MCF 10A (cell line): ENCODE measurements around the gene DFFA. TPM values are rescaled to one million over a fixed set of nuclear protein-coding genes. Genes with fewer than 3 reads are reported as not detected.

Experiments used
- BruUV-seq: library from RNA; stranded (reverse); fragments of 400-500 nt; replicated peaks from 2 replicates; lab custom pipeline; 2021; lab: Mats Ljungman, UMichigan
- CTCF ChIA-PET: fragments of 300-600 bp; sonication (Branson Sonifier 250); formaldehyde crosslinking; extraction: SDS; loops from one replicate; lab custom pipeline; 2021; ENCODE audit warnings: antibody characterized with exemption, inconsistent platforms; lab: Yijun Ruan, JAX
- POLR2A ChIA-PET: fragments of 300-600, 350-650 bp; sonication (Branson Sonifier 250); formaldehyde crosslinking; extraction: SDS; loops from one replicate; lab custom pipeline; 2020; ENCODE audit warnings: antibody characterized with exemption, inconsistent platforms; lab: Yijun Ruan, JAX
- DNase-seq: peaks from one replicate; pipeline ENCODE4 v3.0.0-alpha.2; 2018; ENCODE audit not compliant: unreplicated experiment
- H3K27ac Mint-ChIP-seq: one replicate; pipeline ENCODE4 v1.8.0; 2022; ENCODE audit warnings: mild to moderate bottlenecking, low read depth, mixed read lengths; ENCODE audit not compliant: unreplicated experiment
- H3K27me3 Mint-ChIP-seq: one replicate; pipeline ENCODE4 v1.8.0; 2022; ENCODE audit warnings: mixed read lengths; ENCODE audit not compliant: insufficient read depth, unreplicated experiment
- H3K36me3 Mint-ChIP-seq: one replicate; pipeline ENCODE4 v1.8.0; 2022; ENCODE audit warnings: mild to moderate bottlenecking, moderate library complexity, mixed read lengths; ENCODE audit not compliant: insufficient read depth, unreplicated experiment
- H3K4me1 Mint-ChIP-seq: one replicate; pipeline ENCODE4 v1.8.0; 2022; ENCODE audit warnings: mixed read lengths; ENCODE audit not compliant: insufficient read depth, unreplicated experiment
- H3K4me3 Mint-ChIP-seq: one replicate; pipeline ENCODE4 v1.8.0; 2022; ENCODE audit warnings: mild to moderate bottlenecking, moderate library complexity, mixed read lengths; ENCODE audit not compliant: unreplicated experiment
- H3K9me3 Mint-ChIP-seq: one replicate; pipeline ENCODE4 v1.8.0; 2022; ENCODE audit warnings: mixed read lengths; ENCODE audit not compliant: unreplicated experiment
- intact Hi-C: fragments of 100-400 bp; cut with micrococcal nuclease; formaldehyde crosslinking; loops from 2 replicates; pipeline ENCODE4 v1.14.1; 2022
- total RNA-seq: library from RNA; stranded (reverse); gene quantifications from 2 replicates; pipeline ENCODE4 v1.2.3, GENCODE V29; 2022
- TF ChIP-seq, protein P1 (sequence below): fragments of 200-600 bp; IDR thresholded peaks from one replicate; pipeline ENCODE4 v1.8.0; 2022; ENCODE audit warnings: antibody characterized with exemption, mild to moderate bottlenecking; ENCODE audit not compliant: unreplicated experiment

Gene DFFA
- total RNA-seq, 1 experiment from 2014 or later = 51.3 TPM

DNA sequence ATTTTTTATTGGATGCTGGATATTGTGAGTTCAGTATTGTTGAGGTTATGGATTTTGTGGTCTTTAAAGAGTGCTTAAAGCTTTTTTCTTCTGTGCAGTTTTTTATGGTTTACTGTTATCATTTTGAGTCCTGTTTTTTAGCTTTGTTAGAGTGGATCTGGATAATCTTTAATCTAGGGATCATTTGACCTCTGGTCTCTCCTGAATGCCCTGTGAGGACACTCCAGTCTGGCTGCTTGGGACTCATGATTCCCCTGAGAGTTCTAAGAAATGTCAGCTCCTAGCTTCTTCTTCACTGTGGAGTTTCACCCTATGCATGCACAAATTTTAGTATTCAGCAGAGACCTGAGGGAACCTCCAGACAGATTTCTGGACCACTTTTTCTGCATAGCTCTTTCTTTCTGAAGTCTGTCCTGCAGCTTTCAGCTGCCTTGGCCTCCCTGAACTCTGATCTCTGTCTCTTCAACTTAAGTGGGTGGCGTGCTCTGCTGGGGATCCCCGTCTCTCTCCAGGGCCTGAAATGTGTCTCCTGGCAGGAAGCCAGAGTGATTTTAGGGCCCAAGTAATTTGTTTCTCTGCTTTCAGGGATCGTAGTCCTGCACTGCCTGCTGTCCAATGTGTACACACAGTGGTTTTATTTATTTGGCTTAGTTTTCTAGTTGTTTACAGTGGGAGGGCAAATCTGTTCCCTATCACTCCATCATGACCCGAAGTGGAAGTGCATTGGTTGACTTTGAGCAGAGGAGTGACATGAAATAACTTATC lies 17.1 kb upstream of the DFFA start:
- intact Hi-C loops = no loop called here
- POLR2A ChIA-PET = interaction anchor here (0.7 kb wide), 1 partner anchor 57 kb away, joined by 3 read pairs; no protein-coding TSS in a partner anchor
- no TSS peak for BruUV-seq
- no peaks in the 10 kb centered on the region for H3K27me3 Mint-ChIP-seq
- peaks cover 11% of the 10 kb centered on the region for H3K4me1 Mint-ChIP-seq
- no peak overlapping the region for H3K4me3 Mint-ChIP-seq
- TF ChIP-seq, protein P1, sequence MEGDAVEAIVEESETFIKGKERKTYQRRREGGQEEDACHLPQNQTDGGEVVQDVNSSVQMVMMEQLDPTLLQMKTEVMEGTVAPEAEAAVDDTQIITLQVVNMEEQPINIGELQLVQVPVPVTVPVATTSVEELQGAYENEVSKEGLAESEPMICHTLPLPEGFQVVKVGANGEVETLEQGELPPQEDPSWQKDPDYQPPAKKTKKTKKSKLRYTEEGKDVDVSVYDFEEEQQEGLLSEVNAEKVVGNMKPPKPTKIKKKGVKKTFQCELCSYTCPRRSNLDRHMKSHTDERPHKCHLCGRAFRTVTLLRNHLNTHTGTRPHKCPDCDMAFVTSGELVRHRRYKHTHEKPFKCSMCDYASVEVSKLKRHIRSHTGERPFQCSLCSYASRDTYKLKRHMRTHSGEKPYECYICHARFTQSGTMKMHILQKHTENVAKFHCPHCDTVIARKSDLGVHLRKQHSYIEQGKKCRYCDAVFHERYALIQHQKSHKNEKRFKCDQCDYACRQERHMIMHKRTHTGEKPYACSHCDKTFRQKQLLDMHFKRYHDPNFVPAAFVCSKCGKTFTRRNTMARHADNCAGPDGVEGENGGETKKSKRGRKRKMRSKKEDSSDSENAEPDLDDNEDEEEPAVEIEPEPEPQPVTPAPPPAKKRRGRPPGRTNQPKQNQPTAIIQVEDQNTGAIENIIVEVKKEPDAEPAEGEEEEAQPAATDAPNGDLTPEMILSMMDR = no peak
- no peak overlapping the region for H3K27ac Mint-ChIP-seq
- H3K36me3 Mint-ChIP-seq = peaks cover 27% of the 10 kb centered on the region
- DNase-seq = no peak
- CTCF ChIA-PET = interaction anchor here (0.6 to 1.4 kb wide), 3 partner anchors 58 to 112 kb away, joined by 3 to 5 read pairs (median 4); no protein-coding TSS in a partner anchor
- no peaks in the 10 kb centered on the region for H3K9me3 Mint-ChIP-seq

DNA sequence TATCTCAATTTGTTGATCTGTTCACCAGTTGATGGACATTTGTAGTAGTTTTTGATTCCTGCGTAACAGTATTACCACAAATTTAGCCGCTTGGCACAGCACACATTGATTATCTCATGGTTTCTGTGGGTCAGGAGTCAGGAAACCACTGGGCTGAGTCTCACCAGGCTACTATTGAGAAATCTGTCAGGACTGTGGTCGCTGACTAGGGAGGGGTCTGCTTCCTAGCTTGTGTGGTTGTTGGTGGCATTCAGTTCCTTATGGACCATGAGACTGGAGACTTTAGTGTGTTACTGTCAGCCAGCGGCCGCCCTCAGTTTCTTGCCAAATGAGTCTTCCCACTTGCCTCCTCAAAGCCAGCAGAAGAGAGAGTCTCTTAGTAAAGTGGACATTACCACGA lies 12.2 kb upstream of the DFFA start:
- ChIA-PET CTCF (interaction anchor here (0.6 to 2.9 kb wide), 3 partner anchors 11 to 382 kb away, joined by 3 to 32 read pairs (median 3); no protein-coding TSS in a partner anchor), POLR2A (interaction anchor here (3.0 kb wide), 1 partner anchor 11 kb away, joined by 13 read pairs; no protein-coding TSS in a partner anchor)
- Mint-ChIP-seq H3K27ac (no peak overlapping the region), H3K9me3 (no peaks in the 10 kb centered on the region), H3K4me3 (no peak overlapping the region), H3K27me3 (no peaks in the 10 kb centered on the region), H3K4me1 (peaks cover 3% of the 10 kb centered on the region), H3K36me3 (peaks cover 16% of the 10 kb centered on the region)
- DNase-seq = no peak
- TF ChIP-seq, protein P1 = no peak
- intact Hi-C loops = no loop called here
- BruUV-seq = no TSS peak

DNA sequence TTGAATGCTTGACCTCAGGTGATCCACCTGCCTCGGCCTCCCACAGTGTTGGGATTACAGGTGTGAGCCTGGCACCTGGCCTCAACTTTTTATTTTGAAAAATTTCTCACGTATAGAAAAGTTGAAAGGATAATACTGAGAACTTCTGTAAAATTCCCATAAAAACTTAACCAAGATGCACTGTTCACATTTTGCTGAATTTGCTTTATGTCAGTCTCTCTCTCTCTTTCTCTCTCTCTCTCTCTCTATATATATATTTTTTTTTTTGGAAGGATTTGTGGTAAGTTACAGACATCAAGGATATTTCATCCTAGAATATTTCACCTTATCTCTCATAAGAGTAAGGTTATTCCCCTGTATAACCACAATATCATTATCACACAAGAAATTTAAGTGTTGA lies 8.3 kb upstream of the DFFA start:
- Mint-ChIP-seq H3K27me3 (no peaks in the 10 kb centered on the region), H3K4me1 (peaks cover 12% of the 10 kb centered on the region), H3K27ac (no peak overlapping the region), H3K4me3 (no peak overlapping the region), H3K36me3 (no peaks in the 10 kb centered on the region), H3K9me3 (no peaks in the 10 kb centered on the region)
- CTCF ChIA-PET = interaction anchor here (0.7 to 4.8 kb wide), 2 partner anchors 14 to 111 kb away, joined by 3 to 27 read pairs; no protein-coding TSS in a partner anchor
- DNase-seq = no peak
- TF ChIP-seq, protein P1 = no peak
- BruUV-seq = no TSS peak
- intact Hi-C loops = no loop called here
- POLR2A ChIA-PET = no interaction called here

DNA sequence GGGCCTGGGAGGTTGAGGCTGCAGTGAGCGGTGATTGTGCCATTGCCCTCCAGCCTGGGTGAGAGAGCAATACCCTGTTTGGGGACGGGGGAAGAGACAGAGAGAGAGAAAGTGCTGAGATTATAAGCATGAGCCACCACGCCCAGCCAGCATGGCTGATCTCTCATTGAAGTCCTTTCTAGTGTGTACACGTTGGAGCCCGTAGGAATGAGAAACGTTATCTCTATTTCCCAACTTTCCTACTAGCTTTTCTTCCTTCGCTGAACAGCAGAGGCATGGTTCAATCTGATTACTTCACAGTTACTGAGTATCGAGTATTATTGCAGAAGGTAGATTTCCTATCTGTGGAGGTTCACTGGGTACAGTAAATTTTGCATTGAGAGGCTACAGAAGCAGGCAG lies 7.0 kb upstream of the DFFA start:
- Mint-ChIP-seq H3K9me3 (no peaks in the 10 kb centered on the region), H3K4me3 (no peak overlapping the region), H3K36me3 (no peaks in the 10 kb centered on the region), H3K4me1 (peaks cover 13% of the 10 kb centered on the region), H3K27ac (no peak overlapping the region), H3K27me3 (no peaks in the 10 kb centered on the region)
- ChIA-PET POLR2A (no interaction called here), CTCF (interaction anchor here (0.6 to 4.8 kb wide), 2 partner anchors 15 to 106 kb away, joined by 3 to 27 read pairs; no protein-coding TSS in a partner anchor)
- intact Hi-C loops = no loop called here
- BruUV-seq = no TSS peak
- no peak for DNase-seq
- TF ChIP-seq, protein P1 = no peak
